C4-2B (cell line): ENCODE results near the gene GNS.

Experiments used
- ZFX ChIP-seq: fragments of 450-650 bp; IDR thresholded peaks from 2 replicates; pipeline ENCODE4 v1.6.1; 2017
- TF ChIP-seq, protein P1 (sequence below): fragments of 450-650 bp; conservative IDR thresholded peaks from 2 replicates; pipeline ENCODE4 v1.5.1; 2017; ENCODE audit warnings: mild to moderate bottlenecking

- TF ChIP-seq, protein P1, sequence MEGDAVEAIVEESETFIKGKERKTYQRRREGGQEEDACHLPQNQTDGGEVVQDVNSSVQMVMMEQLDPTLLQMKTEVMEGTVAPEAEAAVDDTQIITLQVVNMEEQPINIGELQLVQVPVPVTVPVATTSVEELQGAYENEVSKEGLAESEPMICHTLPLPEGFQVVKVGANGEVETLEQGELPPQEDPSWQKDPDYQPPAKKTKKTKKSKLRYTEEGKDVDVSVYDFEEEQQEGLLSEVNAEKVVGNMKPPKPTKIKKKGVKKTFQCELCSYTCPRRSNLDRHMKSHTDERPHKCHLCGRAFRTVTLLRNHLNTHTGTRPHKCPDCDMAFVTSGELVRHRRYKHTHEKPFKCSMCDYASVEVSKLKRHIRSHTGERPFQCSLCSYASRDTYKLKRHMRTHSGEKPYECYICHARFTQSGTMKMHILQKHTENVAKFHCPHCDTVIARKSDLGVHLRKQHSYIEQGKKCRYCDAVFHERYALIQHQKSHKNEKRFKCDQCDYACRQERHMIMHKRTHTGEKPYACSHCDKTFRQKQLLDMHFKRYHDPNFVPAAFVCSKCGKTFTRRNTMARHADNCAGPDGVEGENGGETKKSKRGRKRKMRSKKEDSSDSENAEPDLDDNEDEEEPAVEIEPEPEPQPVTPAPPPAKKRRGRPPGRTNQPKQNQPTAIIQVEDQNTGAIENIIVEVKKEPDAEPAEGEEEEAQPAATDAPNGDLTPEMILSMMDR = no peak
- no peak for TF ChIP-seq ZFX
Observed at GRCh38 chr12:64716839-64717455, 42.3 kb downstream of the GNS start.
